ENCODE results near the gene C1orf174.

DNA sequence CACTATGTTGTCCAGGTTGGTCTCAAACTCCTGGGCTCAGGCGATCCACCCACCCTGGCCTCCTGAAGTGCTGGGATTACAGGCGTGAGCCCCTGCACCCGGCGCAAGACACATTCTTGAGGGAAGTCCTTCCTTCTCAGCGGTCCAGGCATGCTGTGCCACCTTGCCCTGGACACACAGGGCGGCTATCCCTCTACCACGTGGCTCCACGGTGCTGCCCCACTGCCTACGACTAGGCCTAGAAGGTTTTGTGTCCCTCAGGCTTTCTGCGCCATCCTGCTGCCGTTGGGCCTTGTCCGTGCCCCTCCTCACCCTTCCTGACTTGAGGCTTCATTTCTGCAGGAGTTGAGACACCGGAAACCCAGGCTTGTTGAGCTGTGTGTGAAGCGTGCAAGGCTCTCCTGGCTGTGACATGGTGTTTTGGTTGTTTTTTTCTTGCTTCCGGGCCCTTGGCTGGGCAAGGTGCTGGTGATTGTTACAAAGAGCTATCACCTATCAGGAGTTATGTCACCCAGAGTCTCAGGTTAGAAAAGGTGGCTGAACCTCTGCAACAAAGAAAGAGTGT, 13.9 kb downstream of the C1orf174 start:
- TF ChIP-seq CTCF (IDR thresholded peaks at IDR 0.05; ENCODE audit: insufficient read depth, low read length, poor library complexity, severe bottlenecking) = no peak
- no peak for TF ChIP-seq EZH2phosphoT487 (conservative IDR thresholded peaks at IDR 0.05; ENCODE audit: low read length)
